ENCODE data around the gene R3HDM1. TPM values are rescaled to one million over a fixed set of nuclear protein-coding genes. Genes with fewer than 3 reads are reported as not detected.

The R3HDM1 gene
- total RNA-seq, 1 donor from 2014 or later = 11.3 TPM

GRCh38 chr2:135742325-135742757 lies 211.1 kb downstream of the R3HDM1 start:
- TF ChIP-seq CTCF (conservative IDR thresholded peaks at IDR 0.05; ENCODE audit: low read depth, low read length) = no peak
- peak overlapping the region; percentile 78 for H3K4me3 ChIP-seq (ENCODE audit: low read depth, low read length)
- DNase-seq (ENCODE audit: low read depth) = peak; percentile 36

- H3K4me3 ChIP-seq (ENCODE audit: low read depth, low read length) = peak overlapping the region; percentile 78
- no peak for DNase-seq (ENCODE audit: low read depth)
- TF ChIP-seq CTCF (conservative IDR thresholded peaks at IDR 0.05; ENCODE audit: low read depth, low read length) = no peak
Measured at GRCh38 chr2:135743860-135744259, 212.6 kb downstream of the R3HDM1 start.

GRCh38 chr2:135744760-135745314 lies 213.6 kb downstream of the R3HDM1 start:
- TF ChIP-seq CTCF (conservative IDR thresholded peaks at IDR 0.05; ENCODE audit: low read depth, low read length) = peak; percentile 44
- no peak for DNase-seq (ENCODE audit: low read depth)
- no peak overlapping the region for H3K4me3 ChIP-seq (ENCODE audit: low read depth, low read length)

GRCh38 chr2:135745545-135745944 lies 214.3 kb downstream of the R3HDM1 start:
- TF ChIP-seq CTCF (conservative IDR thresholded peaks at IDR 0.05; ENCODE audit: low read depth, low read length) = no peak
- no peak overlapping the region for H3K4me3 ChIP-seq (ENCODE audit: low read depth, low read length)
- no peak for DNase-seq (ENCODE audit: low read depth)

- no peak for TF ChIP-seq CTCF (conservative IDR thresholded peaks at IDR 0.05; ENCODE audit: low read depth, low read length)
- DNase-seq (ENCODE audit: low read depth) = no peak
- H3K4me3 ChIP-seq (ENCODE audit: low read depth, low read length) = no peak overlapping the region
Measured at GRCh38 chr2:135755573-135755972, 224.3 kb downstream of the R3HDM1 start.

- no peak overlapping the region for H3K4me3 ChIP-seq (ENCODE audit: low read depth, low read length)
- no peak for TF ChIP-seq CTCF (conservative IDR thresholded peaks at IDR 0.05; ENCODE audit: low read depth, low read length)
- DNase-seq (ENCODE audit: low read depth) = no peak
Measured at GRCh38 chr2:135756692-135757091, 225.4 kb downstream of the R3HDM1 start.

- DNase-seq (ENCODE audit: low read depth) = no peak
- no peak overlapping the region for H3K4me3 ChIP-seq (ENCODE audit: low read depth, low read length)
- TF ChIP-seq CTCF (conservative IDR thresholded peaks at IDR 0.05; ENCODE audit: low read depth, low read length) = no peak
Measured at GRCh38 chr2:135762022-135762421, 230.7 kb downstream of the R3HDM1 start.

Measured in epithelial cell of proximal tubule (primary cell).